GM10266 (cell line): ENCODE results near the gene PRSS57.

ENCODE experiments used
- DNase-seq: peaks from one replicate; pipeline ENCODE4 v3.0.0; 2012; ENCODE audit errors: extremely low spot score
- TF ChIP-seq, protein P1 (sequence below): IDR thresholded peaks from 2 replicates; pipeline ENCODE4 v1.5.1; 2012; ENCODE audit warnings: mild to moderate bottlenecking, low read depth; ENCODE audit not compliant: control insufficient read depth, insufficient read depth; ENCODE audit errors: missing control alignments

Gene PRSS57

DNA sequence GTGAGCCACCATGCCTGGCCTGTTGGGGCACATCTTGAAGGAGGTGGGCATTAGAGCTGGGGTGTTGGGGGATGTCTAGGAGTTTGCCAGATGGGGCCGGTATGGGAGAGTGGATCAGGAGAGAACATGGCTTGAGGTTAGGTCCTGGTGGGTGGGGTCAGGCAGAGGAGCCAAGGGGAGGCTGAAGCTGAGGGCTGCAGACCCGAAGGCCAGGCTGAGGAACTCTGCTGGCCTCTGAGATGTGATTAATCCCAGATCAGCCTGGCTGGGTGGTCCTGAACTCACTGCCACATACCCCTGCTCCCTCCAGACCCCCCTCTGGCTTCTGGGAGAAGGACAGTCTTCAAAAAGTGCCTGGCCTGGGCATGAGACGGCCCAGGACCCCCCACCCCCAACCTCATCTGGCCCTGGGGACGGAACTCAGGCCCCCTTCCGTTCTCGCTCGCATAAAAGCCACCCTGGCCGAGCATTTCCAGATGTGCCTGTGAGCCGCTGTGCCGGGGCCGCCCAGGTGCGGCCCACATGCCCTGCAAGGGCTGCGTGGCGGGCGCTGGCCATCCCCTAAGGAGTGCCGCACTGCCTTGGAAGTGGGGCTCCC is 16.4 kb downstream of the PRSS57 start:
- DNase-seq, result no peak
- TF ChIP-seq, protein P1, sequence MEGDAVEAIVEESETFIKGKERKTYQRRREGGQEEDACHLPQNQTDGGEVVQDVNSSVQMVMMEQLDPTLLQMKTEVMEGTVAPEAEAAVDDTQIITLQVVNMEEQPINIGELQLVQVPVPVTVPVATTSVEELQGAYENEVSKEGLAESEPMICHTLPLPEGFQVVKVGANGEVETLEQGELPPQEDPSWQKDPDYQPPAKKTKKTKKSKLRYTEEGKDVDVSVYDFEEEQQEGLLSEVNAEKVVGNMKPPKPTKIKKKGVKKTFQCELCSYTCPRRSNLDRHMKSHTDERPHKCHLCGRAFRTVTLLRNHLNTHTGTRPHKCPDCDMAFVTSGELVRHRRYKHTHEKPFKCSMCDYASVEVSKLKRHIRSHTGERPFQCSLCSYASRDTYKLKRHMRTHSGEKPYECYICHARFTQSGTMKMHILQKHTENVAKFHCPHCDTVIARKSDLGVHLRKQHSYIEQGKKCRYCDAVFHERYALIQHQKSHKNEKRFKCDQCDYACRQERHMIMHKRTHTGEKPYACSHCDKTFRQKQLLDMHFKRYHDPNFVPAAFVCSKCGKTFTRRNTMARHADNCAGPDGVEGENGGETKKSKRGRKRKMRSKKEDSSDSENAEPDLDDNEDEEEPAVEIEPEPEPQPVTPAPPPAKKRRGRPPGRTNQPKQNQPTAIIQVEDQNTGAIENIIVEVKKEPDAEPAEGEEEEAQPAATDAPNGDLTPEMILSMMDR, result no peak

DNA sequence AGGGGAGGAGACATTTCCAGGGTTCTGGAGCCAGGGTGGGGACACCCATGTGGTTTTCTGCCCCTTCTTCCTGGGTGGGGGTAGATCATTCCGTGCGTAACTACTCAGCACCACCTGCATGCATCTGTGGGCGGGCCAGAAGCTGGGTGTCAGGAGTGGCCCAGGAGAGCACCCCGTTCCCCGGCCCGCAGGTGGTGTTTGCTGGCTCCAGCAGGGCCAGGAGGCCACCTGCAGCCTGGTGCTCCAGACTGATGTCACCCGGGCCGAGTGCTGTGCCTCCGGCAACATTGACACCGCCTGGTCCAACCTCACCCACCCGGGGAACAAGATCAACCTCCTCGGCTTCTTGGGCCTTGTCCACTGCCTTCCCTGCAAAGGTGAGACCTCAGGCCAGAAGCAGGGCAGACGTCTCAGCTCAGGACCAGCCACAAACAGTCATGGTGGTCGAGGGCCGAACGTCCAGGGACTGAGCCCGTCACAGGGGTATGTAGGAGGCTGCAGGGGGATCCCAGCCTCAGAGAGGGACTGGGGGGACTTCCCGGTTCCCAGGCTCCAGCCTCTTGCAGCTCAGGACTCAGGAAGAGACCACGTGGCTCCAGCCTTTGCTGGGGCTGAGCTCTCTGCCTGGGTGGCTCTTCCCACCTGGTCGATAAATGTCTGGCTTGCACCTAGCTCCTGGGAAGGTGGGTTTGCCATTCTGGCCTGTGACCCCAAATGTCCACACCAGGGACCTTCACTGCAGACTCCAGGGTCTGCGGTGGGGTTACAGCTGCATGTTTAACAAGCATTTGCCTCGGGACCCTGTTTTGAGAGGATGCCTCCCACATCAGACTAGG is 17.4 kb downstream of the PRSS57 start:
- DNase-seq, result no peak
- TF ChIP-seq, protein P1, result no peak

DNA sequence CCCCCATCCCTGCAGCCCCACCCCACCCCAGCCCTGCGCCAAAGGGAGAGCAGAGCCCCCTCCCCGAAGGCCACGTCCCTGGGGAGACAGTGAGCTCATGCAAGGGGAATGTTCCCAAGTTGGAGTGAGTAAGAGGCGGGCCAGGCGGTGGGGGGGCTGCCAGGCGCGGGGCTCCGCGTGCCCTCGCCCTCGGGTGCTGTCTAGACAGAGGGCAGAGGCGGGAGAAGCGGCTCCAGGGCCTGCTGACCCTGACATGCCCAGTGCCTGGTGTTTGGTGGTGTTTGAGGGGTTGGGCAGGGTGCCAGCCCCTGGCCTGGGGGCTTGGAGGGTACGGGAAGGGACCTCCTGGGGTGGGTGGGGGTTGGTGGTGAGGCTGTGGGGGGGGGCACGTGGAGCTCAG is 18.1 kb downstream of the PRSS57 start:
- DNase-seq, result no peak
- TF ChIP-seq, protein P1, result no peak

DNA sequence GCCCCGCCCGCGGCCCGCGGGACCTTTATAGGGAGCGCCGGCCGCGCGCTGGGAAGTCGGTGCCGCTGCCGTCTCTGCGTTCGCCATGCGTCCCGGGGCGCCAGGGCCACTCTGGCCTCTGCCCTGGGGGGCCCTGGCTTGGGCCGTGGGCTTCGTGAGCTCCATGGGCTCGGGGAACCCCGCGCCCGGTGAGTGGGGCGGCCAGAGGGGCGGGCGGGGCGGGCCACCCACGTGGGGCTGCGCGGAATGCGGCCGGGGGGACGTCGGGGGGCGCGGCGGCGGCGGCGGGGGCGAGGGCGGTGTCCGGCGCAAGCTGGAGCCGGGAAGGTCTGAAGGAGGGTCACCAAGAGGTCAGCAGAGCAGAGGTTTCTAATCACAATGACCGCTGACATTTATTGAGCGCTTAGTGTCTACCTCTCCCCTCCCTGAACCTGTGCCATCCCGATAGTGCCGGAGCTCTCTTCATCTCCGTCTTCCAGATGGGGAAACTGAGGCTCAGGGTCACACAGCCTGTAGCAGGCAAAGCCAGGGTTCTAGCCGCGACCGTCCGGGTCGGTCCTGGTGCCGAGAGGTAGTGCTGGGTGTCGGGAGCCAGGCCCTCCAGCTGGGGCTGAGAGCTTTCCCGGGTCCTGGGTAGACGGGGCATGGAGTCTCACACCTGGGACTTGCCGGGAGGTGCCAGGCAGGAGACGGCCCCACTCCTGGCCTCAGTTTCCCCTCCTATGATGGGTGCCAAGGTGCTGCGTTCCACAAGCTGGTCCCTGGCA is 18.7 kb downstream of the PRSS57 start, which contains the start of gene FSTL3:
TSS of gene FSTL3 (plus strand) at position 54 of the 767 bp plus-strand sequence. CDS start at position 86, 32 bp downstream.
- DNase-seq, result no peak

DNA sequence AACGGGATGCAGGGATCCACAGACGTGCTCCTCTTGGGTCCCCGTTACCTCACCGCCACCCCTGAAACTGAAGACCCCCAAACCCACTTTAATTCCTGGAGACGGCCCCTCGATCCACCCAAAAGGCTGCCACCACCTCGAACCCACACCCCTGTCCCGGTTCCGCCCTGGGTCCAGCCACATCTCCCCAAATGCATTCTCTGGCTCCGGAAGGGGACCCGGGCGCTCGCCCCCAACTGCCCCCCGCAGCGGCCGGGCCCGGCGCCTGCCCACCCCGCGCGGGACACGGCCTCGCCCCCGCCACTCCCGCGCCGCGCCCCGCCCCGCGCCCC is 19.3 kb downstream of the PRSS57 start:
- TF ChIP-seq, protein P1, result no peak
- no peak for DNase-seq

More for the DNA sequence above, 18.7 kb downstream of the PRSS57 start, which contains the start of gene FSTL3:
- TF ChIP-seq, protein P1, result no peak

DNA sequence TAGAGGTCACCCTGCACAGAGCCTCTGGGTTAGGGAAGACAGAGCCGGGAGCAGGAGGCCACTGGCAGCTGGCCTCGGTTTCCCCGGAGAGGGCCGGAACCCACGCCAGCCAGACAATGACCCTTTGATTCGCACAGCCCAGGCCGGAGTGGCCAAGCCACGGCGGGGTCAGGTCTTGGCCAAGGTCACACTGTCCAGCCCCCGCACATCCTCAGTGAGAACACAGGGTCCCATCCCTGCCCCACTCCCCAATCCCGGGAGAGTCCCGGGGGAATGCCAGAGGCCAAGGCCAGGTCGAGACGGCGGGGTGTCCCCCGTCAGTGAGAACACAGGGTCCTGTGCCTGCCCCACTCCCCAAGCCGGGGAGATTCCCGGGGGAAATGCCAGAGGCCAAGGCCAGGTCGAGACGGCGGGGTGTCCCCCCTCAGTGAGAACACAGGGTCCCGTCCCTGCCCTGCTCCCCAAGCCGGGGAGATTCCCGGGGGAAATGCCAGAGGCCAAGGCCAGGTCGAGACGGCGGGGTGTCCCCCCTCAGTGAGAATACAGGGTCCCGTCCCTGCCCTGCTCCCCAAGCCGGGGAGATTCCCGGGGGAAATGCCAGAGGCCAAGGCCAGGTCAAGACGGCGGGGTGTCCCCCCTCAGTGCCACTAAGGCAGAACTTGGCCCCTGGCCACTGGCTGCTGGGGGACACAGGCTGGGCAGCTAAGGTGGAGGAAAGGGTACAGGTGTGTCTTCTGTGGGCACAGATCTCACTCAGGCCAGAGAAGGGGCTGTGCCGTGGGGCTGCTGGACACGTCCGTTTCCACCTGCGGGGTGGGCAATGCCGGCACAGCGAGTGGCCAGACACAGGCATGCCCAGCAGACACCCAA is 20.7 kb downstream of the PRSS57 start:
- DNase-seq, result no peak
- TF ChIP-seq, protein P1, result no peak
